Loucy (cell line): ENCODE measurements around the gene LYZL4.

Source experiments
- H2AFZ ChIP-seq: fragments of 200-600 bp; sonication (generic); 2 replicates; pipeline ENCODE4 v1.6.0; 2016; ENCODE audit warnings: antibody characterized with exemption, mild to moderate bottlenecking, low read length, moderate library complexity
- H3F3A ChIP-seq: fragments of 200-600 bp; 2 replicates; pipeline ENCODE4 v1.6.0; 2016; ENCODE audit warnings: antibody characterized with exemption, low read depth, mild to moderate bottlenecking
- H3K27me3 ChIP-seq: fragments of 200-600 bp; sonication (generic); 2 replicates; pipeline ENCODE4 v1.6.1; 2014; ENCODE audit warnings: low read length, mild to moderate bottlenecking; ENCODE audit not compliant: insufficient read depth, poor library complexity, severe bottlenecking
- H3K36me3 ChIP-seq: fragments of 200-600 bp; sonication (generic); 2 replicates; pipeline ENCODE4 v1.6.1; 2016; ENCODE audit warnings: low read length; ENCODE audit not compliant: insufficient read depth
- H3K4me1 ChIP-seq: fragments of 200-600 bp; sonication (generic); 2 replicates; pipeline ENCODE4 v1.5.1; 2014; ENCODE audit warnings: low read length, mild to moderate bottlenecking; ENCODE audit not compliant: insufficient read depth, poor library complexity, severe bottlenecking
- H3K4me2 ChIP-seq: fragments of 200-600 bp; sonication (generic); 2 replicates; pipeline ENCODE4 v1.6.0; 2014; ENCODE audit warnings: antibody characterized with exemption, low read length, low read depth, mild to moderate bottlenecking; ENCODE audit not compliant: poor library complexity, severe bottlenecking
- H3K4me3 ChIP-seq: fragments of 200-600 bp; sonication (generic); 2 replicates; pipeline ENCODE4 v1.5.1; 2014; ENCODE audit warnings: low read length, mild to moderate bottlenecking, mixed read lengths; ENCODE audit not compliant: poor library complexity, severe bottlenecking
- H3K79me2 ChIP-seq: fragments of 200-600 bp; sonication (generic); 2 replicates; pipeline ENCODE4 v1.6.1; 2014; ENCODE audit warnings: low read length; ENCODE audit not compliant: insufficient read depth
- H3K9ac ChIP-seq: fragments of 200-600 bp; sonication (generic); 2 replicates; pipeline ENCODE4 v1.6.0; 2014; ENCODE audit warnings: mild to moderate bottlenecking, low read depth, low read length, moderate library complexity; ENCODE audit not compliant: poor library complexity, severe bottlenecking
- H3K9me2 ChIP-seq: fragments of 200-600 bp; sonication (generic); replicated peaks from 2 replicates; pipeline ENCODE4 v1.6.1; 2016; ENCODE audit warnings: low read depth, low read length, mixed read lengths
- H3K9me3 ChIP-seq: fragments of 200-600 bp; sonication (generic); 2 replicates; pipeline ENCODE4 v1.6.1; 2014; ENCODE audit warnings: mild to moderate bottlenecking, antibody characterized with exemption, low read length, low read depth; ENCODE audit not compliant: insufficient read depth
- H4K20me1 ChIP-seq: fragments of 200-600 bp; sonication (generic); 2 replicates; pipeline ENCODE4 v1.6.0; 2014; ENCODE audit warnings: antibody characterized with exemption, low read length, mild to moderate bottlenecking; ENCODE audit not compliant: insufficient read depth, poor library complexity, severe bottlenecking
- CTCF ChIP-seq: fragments of 200-600 bp; sonication (generic); conservative IDR thresholded peaks from 2 replicates; pipeline ENCODE4 v1.5.1; 2014; ENCODE audit warnings: mild to moderate bottlenecking, antibody characterized with exemption, low read length
- EZH2phosphoT487 ChIP-seq: fragments of 200-600 bp; IDR thresholded peaks from 2 replicates; pipeline ENCODE4 v1.6.1; 2018; ENCODE audit warnings: antibody characterized with exemption, mild to moderate bottlenecking, moderate library complexity, borderline replicate concordance

Gene LYZL4

GRCh38 chr3:42438193-42438592, 27.8 kb upstream of the LYZL4 start:
- Histone ChIP-seq H3K36me3 (no peaks in the 10 kb centered on the region), H2AFZ (no peak overlapping the region), H3K9me3 (no peaks in the 10 kb centered on the region), H3K9ac (no peak overlapping the region), H3K4me3 (no peak overlapping the region), H4K20me1 (no peaks in the 10 kb centered on the region), H3K79me2 (no peaks in the 10 kb centered on the region), H3F3A (no peaks in the 10 kb centered on the region), H3K27me3 (no peaks in the 10 kb centered on the region), H3K9me2 (no peaks in the 10 kb centered on the region), H3K4me1 (no peaks in the 10 kb centered on the region), H3K4me2 (no peak overlapping the region)
- no peak for TF ChIP-seq EZH2phosphoT487
- TF ChIP-seq CTCF = no peak

- no peak overlapping the region for H3K9ac ChIP-seq
- H3K4me3 ChIP-seq = no peak overlapping the region
- no peaks in the 10 kb centered on the region for H3F3A ChIP-seq
- no peaks in the 10 kb centered on the region for H3K4me1 ChIP-seq
- no peaks in the 10 kb centered on the region for H3K9me3 ChIP-seq
- H2AFZ ChIP-seq = no peak overlapping the region
- no peaks in the 10 kb centered on the region for H4K20me1 ChIP-seq
- H3K9me2 ChIP-seq = no peaks in the 10 kb centered on the region
- H3K79me2 ChIP-seq = no peaks in the 10 kb centered on the region
- H3K4me2 ChIP-seq = no peak overlapping the region
- TF ChIP-seq CTCF = no peak
- no peak for TF ChIP-seq EZH2phosphoT487
- no peaks in the 10 kb centered on the region for H3K27me3 ChIP-seq
- no peaks in the 10 kb centered on the region for H3K36me3 ChIP-seq
These were observed 24.5 kb upstream of the LYZL4 start for GRCh38 chr3:42434777-42435380.

- H3K4me3 ChIP-seq = no peak overlapping the region
- TF ChIP-seq EZH2phosphoT487 (no peak), CTCF (no peak)
- no peaks in the 10 kb centered on the region for H3K36me3 ChIP-seq
- H3K4me2 ChIP-seq = no peak overlapping the region
- H4K20me1 ChIP-seq = no peaks in the 10 kb centered on the region
- no peaks in the 10 kb centered on the region for H3K79me2 ChIP-seq
- H3K4me1 ChIP-seq = no peaks in the 10 kb centered on the region
- H2AFZ ChIP-seq = no peak overlapping the region
- H3K9me3 ChIP-seq = no peaks in the 10 kb centered on the region
- H3F3A ChIP-seq = no peaks in the 10 kb centered on the region
- no peaks in the 10 kb centered on the region for H3K9me2 ChIP-seq
- no peaks in the 10 kb centered on the region for H3K27me3 ChIP-seq
- no peak overlapping the region for H3K9ac ChIP-seq
These were observed 22.1 kb upstream of the LYZL4 start for GRCh38 chr3:42432485-42432884.
